ENCODE results near the gene DLGAP1.

DNA sequence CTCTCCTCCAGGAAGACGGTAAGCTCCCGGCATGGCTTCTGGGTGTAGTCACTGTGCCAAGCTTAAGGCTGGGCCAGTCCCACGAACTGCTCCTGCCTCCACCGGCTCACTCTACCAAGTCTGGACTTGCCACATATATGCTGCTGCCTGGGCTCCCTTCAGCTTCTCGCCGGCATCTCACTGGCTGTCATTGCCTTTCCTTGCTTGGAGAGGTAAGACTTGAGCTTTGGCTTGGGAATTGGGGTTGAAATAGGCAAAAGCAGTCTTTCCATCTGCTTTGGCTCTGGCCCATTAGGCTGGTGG lies 524.1 kb downstream of the DLGAP1 start:
- no peak for TF ChIP-seq POLR2A (IDR thresholded peaks at IDR 0.05)
- TF ChIP-seq, protein P1, sequence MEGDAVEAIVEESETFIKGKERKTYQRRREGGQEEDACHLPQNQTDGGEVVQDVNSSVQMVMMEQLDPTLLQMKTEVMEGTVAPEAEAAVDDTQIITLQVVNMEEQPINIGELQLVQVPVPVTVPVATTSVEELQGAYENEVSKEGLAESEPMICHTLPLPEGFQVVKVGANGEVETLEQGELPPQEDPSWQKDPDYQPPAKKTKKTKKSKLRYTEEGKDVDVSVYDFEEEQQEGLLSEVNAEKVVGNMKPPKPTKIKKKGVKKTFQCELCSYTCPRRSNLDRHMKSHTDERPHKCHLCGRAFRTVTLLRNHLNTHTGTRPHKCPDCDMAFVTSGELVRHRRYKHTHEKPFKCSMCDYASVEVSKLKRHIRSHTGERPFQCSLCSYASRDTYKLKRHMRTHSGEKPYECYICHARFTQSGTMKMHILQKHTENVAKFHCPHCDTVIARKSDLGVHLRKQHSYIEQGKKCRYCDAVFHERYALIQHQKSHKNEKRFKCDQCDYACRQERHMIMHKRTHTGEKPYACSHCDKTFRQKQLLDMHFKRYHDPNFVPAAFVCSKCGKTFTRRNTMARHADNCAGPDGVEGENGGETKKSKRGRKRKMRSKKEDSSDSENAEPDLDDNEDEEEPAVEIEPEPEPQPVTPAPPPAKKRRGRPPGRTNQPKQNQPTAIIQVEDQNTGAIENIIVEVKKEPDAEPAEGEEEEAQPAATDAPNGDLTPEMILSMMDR (IDR thresholded peaks at IDR 0.05) = no peak
